GM18526 (cell line): ENCODE results near the gene PLSCR3.
A peak's percentile ranks its signal among the peaks of the same experiment; 100 is the strongest.

Experiments used
- POLR2A ChIP-seq: IDR thresholded peaks from 3 replicates; pipeline ENCODE4 v1.6.1; 2011; ENCODE audit not compliant: insufficient read length; ENCODE audit errors: extremely low read depth

PLSCR3 gene

GRCh38 chr17:7414837-7415236 lies 20.5 kb upstream of the PLSCR3 start:
- no peak for TF ChIP-seq POLR2A

GRCh38 chr17:7413346-7413985 lies 19.1 kb upstream of the PLSCR3 start:
- TF ChIP-seq POLR2A = no peak

GRCh38 chr17:7411427-7411750 lies 17.1 kb upstream of the PLSCR3 start:
- TF ChIP-seq POLR2A = no peak

- no peak for TF ChIP-seq POLR2A
Measured at GRCh38 chr17:7410634-7411426, 16.5 kb upstream of the PLSCR3 start.

- TF ChIP-seq POLR2A = no peak
Measured at GRCh38 chr17:7409716-7410115, 15.4 kb upstream of the PLSCR3 start.

- no peak for TF ChIP-seq POLR2A
Measured at GRCh38 chr17:7408863-7409262, 14.5 kb upstream of the PLSCR3 start.

GRCh38 chr17:7408252-7408727 lies 14.0 kb upstream of the PLSCR3 start:
- no peak for TF ChIP-seq POLR2A

GRCh38 chr17:7407485-7408251 lies 13.3 kb upstream of the PLSCR3 start, which contains the start of gene NLGN2:
NLGN2 (plus strand) TSS chr17:7407845; CDS start chr17:7408256, 411 bp downstream.
- TF ChIP-seq POLR2A = no peak

GRCh38 chr17:7407082-7407481 lies 12.8 kb upstream of the PLSCR3 start:
- no peak for TF ChIP-seq POLR2A

- no peak for TF ChIP-seq POLR2A
Measured at GRCh38 chr17:7406235-7406825, 12.0 kb upstream of the PLSCR3 start.

- TF ChIP-seq POLR2A = no peak
Measured at GRCh38 chr17:7405350-7406234, 11.3 kb upstream of the PLSCR3 start.

GRCh38 chr17:7404737-7405349 lies 10.5 kb upstream of the PLSCR3 start:
- TF ChIP-seq POLR2A = no peak

GRCh38 chr17:7403977-7404736 lies 9.8 kb upstream of the PLSCR3 start, which contains the start of gene TMEM256:
TMEM256 (minus strand) TSS chr17:7404097; CDS start chr17:7404084, 13 bp downstream.
- TF ChIP-seq POLR2A = peak; percentile 95
